MG63 (cell line): Measurements from ENCODE around the gene MIA2. TPM values are rescaled to one million over a fixed set of nuclear protein-coding genes. Genes with fewer than 3 reads are reported as not detected.
"Not testable (repeated sequence)": the region's sequence is repeated elsewhere in the genome, so short reads cannot be mapped to it uniquely, and the experiment has no call there.

Experiments
- DNase-seq: peaks from one replicate; pipeline ENCODE4 v3.0.0-alpha.2; 2020
- H3K27me3 ChIP-seq: fragments of 250-450 bp; sonication (Bioruptor Pico); 2 replicates; pipeline ENCODE4 v1.5.1; 2020; ENCODE audit warnings: mild to moderate bottlenecking, moderate library complexity
- H3K36me3 ChIP-seq: fragments of 250-450 bp; sonication (Bioruptor Pico); 2 replicates; pipeline ENCODE4 v1.5.1; 2020; ENCODE audit warnings: mild to moderate bottlenecking, moderate library complexity
- H3K4me3 ChIP-seq: fragments of 250-450 bp; sonication (Bioruptor Pico); 2 replicates; pipeline ENCODE4 v1.5.1; 2020; ENCODE audit warnings: mild to moderate bottlenecking, moderate library complexity
- H3K9me3 ChIP-seq: fragments of 250-450 bp; sonication (Bioruptor Pico); 2 replicates; pipeline ENCODE4 v1.5.1; 2020; ENCODE audit warnings: mild to moderate bottlenecking, moderate library complexity
- total RNA-seq: library from RNA; depleted of rRNA; stranded (reverse); fragments of >200 nt; shearing (Covaris generic); gene quantifications from 2 replicates; pipeline ENCODE4 v1.2.3, GENCODE V29; 2014; ENCODE audit warnings: low replicate concordance

Gene MIA2
- total RNA-seq, 1 experiment from 2014 or later: 6.3 TPM

GRCh38 chr14:39258782-39259545 lies 25.2 kb downstream of the MIA2 start:
- no peaks in the 10 kb centered on the region for H3K9me3 ChIP-seq
- no peak for DNase-seq
- no peaks in the 10 kb centered on the region for H3K36me3 ChIP-seq
- no peaks in the 10 kb centered on the region for H3K27me3 ChIP-seq
- no peak overlapping the region for H3K4me3 ChIP-seq

DNA sequence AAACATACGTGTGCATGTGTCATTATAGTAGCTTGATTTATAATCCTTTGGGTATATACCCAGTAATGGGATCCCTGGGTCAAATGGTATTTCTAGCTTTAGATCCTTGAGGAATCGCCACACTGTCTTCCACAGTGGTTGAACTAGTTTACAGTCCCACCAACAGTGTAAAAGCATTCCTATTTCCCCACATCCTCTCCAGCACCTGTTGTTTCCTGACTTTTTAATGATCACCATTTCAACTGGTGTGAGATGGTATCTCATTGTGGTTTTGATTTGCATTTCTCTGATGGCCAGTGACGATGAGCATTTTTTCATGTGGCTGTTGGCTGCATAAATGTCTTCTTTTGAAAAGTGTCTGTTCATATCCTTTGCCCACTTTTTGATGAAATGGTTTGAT lies 26.4 kb downstream of the MIA2 start:
- not testable (repeated sequence) for DNase-seq, H3K9me3 ChIP-seq, H3K36me3 ChIP-seq, H3K27me3 ChIP-seq, H3K4me3 ChIP-seq

GRCh38 chr14:39262214-39262613 lies 28.5 kb downstream of the MIA2 start:
- not testable (repeated sequence) for H3K36me3 ChIP-seq, H3K9me3 ChIP-seq, H3K4me3 ChIP-seq, H3K27me3 ChIP-seq, DNase-seq

- Histone ChIP-seq H3K36me3 (no peaks in the 10 kb centered on the region), H3K27me3 (no peaks in the 10 kb centered on the region), H3K9me3 (no peaks in the 10 kb centered on the region), H3K4me3 (no peak overlapping the region)
- no peak for DNase-seq
Observed at GRCh38 chr14:39264057-39264456, 30.3 kb downstream of the MIA2 start.

- H3K9me3 ChIP-seq: no peaks in the 10 kb centered on the region
- H3K4me3 ChIP-seq: no peak overlapping the region
- H3K36me3 ChIP-seq: no peaks in the 10 kb centered on the region
- no peaks in the 10 kb centered on the region for H3K27me3 ChIP-seq
- no peak for DNase-seq
Observed at GRCh38 chr14:39264558-39264957, 30.8 kb downstream of the MIA2 start.

DNA sequence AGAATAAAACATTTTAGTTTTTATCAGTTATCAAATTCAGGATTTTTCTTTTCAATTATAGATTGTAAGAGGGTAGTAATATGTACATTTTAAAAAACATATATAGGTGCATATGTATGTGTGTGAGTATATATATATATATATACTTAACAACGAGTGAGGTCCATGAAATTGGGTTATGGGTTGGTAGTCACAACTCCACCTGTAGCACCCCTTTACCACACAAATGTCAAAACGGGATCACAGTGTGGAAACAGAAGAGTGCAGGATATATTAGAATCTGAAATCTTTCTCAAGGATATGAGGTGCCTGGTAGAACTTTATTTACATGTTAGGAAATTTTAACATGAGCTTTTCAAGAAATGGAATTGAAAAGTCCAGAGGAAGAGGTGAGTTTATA lies 31.3 kb downstream of the MIA2 start:
- H3K27me3 ChIP-seq: no peaks in the 10 kb centered on the region
- no peak overlapping the region for H3K4me3 ChIP-seq
- H3K9me3 ChIP-seq: no peaks in the 10 kb centered on the region
- H3K36me3 ChIP-seq: no peaks in the 10 kb centered on the region
- no peak for DNase-seq

GRCh38 chr14:39265806-39266524 lies 32.2 kb downstream of the MIA2 start:
- H3K4me3 ChIP-seq: peak overlapping the region; percentile 79
- H3K27me3 ChIP-seq: no peaks in the 10 kb centered on the region
- no peak for DNase-seq
- no peaks in the 10 kb centered on the region for H3K36me3 ChIP-seq
- no peaks in the 10 kb centered on the region for H3K9me3 ChIP-seq

GRCh38 chr14:39266525-39266870 lies 32.8 kb downstream of the MIA2 start:
- no peaks in the 10 kb centered on the region for H3K36me3 ChIP-seq
- H3K9me3 ChIP-seq: no peaks in the 10 kb centered on the region
- H3K4me3 ChIP-seq: peak overlapping the region; percentile 79
- peak; percentile 50 for DNase-seq
- H3K27me3 ChIP-seq: no peaks in the 10 kb centered on the region

DNA sequence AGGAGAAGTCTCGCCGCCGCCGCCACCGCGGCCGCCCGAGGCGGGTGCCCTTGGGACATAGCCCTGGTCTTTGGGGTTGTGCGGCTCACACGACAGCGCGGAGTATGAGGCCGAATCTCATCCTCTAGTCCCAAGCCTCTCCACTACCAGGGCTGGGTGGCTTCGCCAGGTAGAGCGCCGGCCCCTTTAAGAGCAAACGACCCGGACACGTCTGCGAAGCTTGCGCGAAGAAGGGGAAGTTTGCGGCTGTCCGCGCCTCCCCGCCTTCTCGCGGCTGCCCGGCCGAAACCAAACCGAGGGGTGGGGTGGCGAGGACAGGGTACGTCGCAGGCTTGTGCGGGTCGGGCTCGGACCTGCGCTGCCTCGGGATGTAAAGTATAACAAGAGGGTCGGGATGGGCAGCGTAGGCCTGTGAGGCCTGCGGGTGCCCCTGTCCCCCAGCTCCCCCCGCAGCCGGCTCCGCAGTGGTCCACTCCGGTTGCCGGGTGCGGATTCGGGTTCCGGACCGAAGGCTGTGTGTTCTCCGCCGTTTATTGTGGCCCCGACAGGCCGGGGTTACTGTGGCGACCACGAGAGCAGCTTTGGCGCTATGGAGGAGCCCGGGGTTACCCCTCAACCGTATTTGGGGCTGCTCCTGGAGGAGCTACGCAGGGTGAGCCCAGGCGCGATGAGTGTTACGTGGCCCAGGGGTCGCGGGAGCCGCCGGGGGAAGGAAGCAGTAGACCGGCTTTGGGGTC lies 33.3 kb downstream of the MIA2 start:
- Histone ChIP-seq H3K4me3 (peak overlapping the region; percentile 79), H3K36me3 (no peaks in the 10 kb centered on the region), H3K27me3 (no peaks in the 10 kb centered on the region), H3K9me3 (no peaks in the 10 kb centered on the region)
- peak; percentile 72 for DNase-seq

- DNase-seq: no peak
- no peaks in the 10 kb centered on the region for H3K27me3 ChIP-seq
- H3K4me3 ChIP-seq: peak overlapping the region; percentile 79
- H3K36me3 ChIP-seq: no peaks in the 10 kb centered on the region
- no peaks in the 10 kb centered on the region for H3K9me3 ChIP-seq
Observed at GRCh38 chr14:39267608-39268005, 33.9 kb downstream of the MIA2 start.

DNA sequence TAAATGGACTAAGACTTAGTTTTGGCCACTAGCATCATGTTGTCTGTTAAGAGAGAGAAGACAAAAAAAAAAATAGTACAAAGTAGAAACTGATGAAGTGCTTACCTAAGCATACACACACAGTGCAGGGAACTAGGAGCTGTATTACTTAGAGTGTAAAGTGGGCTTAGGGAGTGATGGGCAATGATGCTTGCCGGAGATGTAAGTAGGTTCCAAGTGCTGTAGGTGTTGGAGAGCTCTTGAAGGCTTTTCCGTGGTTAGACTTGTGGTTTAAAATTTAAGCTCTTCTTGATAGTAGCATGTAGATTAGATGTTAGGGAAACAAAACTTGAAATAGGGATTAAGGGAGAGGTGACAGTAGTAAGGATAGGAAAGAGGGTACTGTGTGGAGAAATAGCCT lies 34.7 kb downstream of the MIA2 start:
- Histone ChIP-seq H3K27me3 (no peaks in the 10 kb centered on the region), H3K9me3 (no peaks in the 10 kb centered on the region), H3K4me3 (peak overlapping the region; percentile 79), H3K36me3 (no peaks in the 10 kb centered on the region)
- no peak for DNase-seq

DNA sequence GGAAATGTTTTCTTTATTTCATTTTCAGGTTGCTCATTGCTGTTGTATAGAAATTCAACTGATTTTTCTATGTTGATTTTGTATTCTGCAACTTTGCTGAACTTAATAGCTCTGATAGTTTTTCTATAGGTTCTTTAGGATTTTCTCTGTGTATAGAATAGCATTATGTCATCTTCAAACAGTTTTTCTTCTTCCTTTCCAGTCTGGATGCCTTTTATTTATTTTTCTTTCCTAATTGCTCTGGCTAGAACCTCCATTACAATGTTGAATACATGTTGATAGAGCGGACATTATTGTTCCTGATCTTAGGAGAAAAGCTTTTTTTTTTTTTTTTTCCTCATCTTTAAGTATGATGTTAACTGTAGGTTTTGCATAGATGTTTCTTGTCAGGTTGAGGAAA lies 39.2 kb downstream of the MIA2 start:
- no peaks in the 10 kb centered on the region for H3K36me3 ChIP-seq
- no peak overlapping the region for H3K4me3 ChIP-seq
- no peak for DNase-seq
- H3K27me3 ChIP-seq: no peaks in the 10 kb centered on the region
- no peaks in the 10 kb centered on the region for H3K9me3 ChIP-seq

DNA sequence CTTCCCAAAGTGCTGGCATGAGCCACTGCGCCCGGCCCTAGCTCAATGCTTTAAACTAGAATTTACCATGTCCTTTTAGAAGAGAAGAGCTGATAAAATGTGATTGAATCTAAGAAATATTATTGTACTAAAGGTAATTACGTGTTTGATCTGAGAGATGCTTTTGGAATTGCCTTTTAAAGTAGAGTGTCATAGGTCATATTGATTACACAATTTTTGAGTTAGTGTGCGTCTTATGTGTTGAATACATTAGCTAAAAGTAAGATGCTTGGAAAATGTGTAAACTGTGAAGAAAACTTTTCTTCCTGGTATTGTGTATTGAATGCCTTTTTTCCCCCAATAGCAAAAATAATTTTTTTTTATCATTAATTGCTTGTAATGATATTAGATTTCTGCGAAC lies 41.7 kb downstream of the MIA2 start:
- Histone ChIP-seq H3K27me3 (no peaks in the 10 kb centered on the region), H3K4me3 (no peak overlapping the region), H3K9me3 (no peaks in the 10 kb centered on the region), H3K36me3 (no peaks in the 10 kb centered on the region; the same call in 1 of the 2 replicates)
- no peak for DNase-seq

- H3K36me3 ChIP-seq: no peaks in the 10 kb centered on the region; the same call in 1 of the 2 replicates
- no peaks in the 10 kb centered on the region for H3K27me3 ChIP-seq
- no peaks in the 10 kb centered on the region for H3K9me3 ChIP-seq
- H3K4me3 ChIP-seq: no peak overlapping the region
- no peak for DNase-seq
Observed at GRCh38 chr14:39276005-39276404, 42.3 kb downstream of the MIA2 start.

GRCh38 chr14:39276579-39277114 lies 42.9 kb downstream of the MIA2 start:
- Histone ChIP-seq H3K4me3 (no peak overlapping the region), H3K36me3 (no peaks in the 10 kb centered on the region; the same call in 1 of the 2 replicates), H3K9me3 (no peaks in the 10 kb centered on the region), H3K27me3 (no peaks in the 10 kb centered on the region)
- no peak for DNase-seq

GRCh38 chr14:39279515-39279914 lies 45.8 kb downstream of the MIA2 start:
- no peak for DNase-seq
- Histone ChIP-seq H3K9me3 (no peaks in the 10 kb centered on the region), H3K27me3 (no peaks in the 10 kb centered on the region), H3K4me3 (no peak overlapping the region), H3K36me3 (no peaks in the 10 kb centered on the region; the same call in 1 of the 2 replicates)

DNA sequence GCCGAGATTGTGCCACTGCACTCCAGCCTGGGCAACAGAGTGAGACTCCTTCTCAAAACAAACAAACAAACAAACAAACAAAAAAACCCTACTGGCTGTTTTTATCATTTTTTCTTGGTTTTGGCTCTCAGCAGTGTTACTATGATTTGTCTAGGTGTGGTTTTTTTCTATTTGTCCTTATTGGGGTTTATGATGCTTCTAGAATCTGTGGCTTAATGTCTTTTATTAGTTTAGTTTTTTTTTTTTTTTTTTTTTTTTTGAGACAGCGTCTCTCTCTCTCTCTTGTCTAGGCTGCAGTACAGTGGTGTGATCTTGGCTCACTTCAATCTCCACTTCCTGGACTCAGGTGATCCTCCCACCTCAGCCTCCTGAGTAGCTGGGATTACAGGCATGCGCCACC lies 47.0 kb downstream of the MIA2 start:
- H3K9me3 ChIP-seq: not testable (repeated sequence)

More for the DNA sequence above, 47.0 kb downstream of the MIA2 start:
- not testable (repeated sequence) for H3K27me3 ChIP-seq, H3K4me3 ChIP-seq, DNase-seq, H3K36me3 ChIP-seq
